ENCODE results near the gene ZBED4. TPM values are rescaled to one million over a fixed set of nuclear protein-coding genes. Genes with fewer than 3 reads are reported as not detected.

The ZBED4 gene
- total RNA-seq, 1 donor from 2014 or later: 19.8 TPM

- Mint-ChIP-seq H3K4me3 (no peak overlapping the region), H3K27ac (no peak overlapping the region), H3K4me1 (no peaks in the 10 kb centered on the region), H3K9me3 (peaks cover 5% of the 10 kb centered on the region), H3K36me3 (ENCODE audit: low read depth) (peaks cover 54% of the 10 kb centered on the region), H3K27me3 (no peaks in the 10 kb centered on the region)
- intact Hi-C loops (cut with micrococcal nuclease): no loop called here
- no peak for DNase-seq
Observed at GRCh38 chr22:49900441-49901230, 47.0 kb downstream of the ZBED4 start.

DNA sequence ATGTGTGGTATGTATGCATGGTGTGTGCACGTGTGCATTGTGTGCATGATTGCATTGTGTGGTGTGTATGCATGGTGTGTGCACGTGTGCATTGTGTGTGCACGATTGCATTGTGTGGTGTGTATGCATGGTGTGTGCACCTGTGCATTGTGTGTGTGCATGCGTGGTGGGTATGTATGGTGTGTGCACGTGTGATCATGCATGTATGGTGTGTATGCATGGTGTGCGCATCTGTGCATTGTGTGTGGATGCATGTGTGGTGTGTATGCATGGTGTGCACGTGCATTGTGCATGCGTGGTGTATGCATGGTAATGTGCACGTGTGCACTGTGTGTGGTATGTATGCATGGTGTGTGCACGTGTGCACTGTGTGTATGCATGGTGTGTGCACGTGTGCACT is 47.8 kb downstream of the ZBED4 start:
- Mint-ChIP-seq H3K36me3 (ENCODE audit: low read depth) (peaks cover 51% of the 10 kb centered on the region), H3K27ac (no peak overlapping the region), H3K27me3 (no peaks in the 10 kb centered on the region), H3K4me3 (no peak overlapping the region), H3K9me3 (peaks cover 5% of the 10 kb centered on the region), H3K4me1 (no peaks in the 10 kb centered on the region)
- intact Hi-C loops (cut with micrococcal nuclease): no loop called here
- DNase-seq: no peak

GRCh38 chr22:49903322-49904039 is 49.8 kb downstream of the ZBED4 start:
- DNase-seq: no peak
- Mint-ChIP-seq H3K4me1 (no peaks in the 10 kb centered on the region), H3K9me3 (peaks cover 5% of the 10 kb centered on the region), H3K36me3 (ENCODE audit: low read depth) (peaks cover 54% of the 10 kb centered on the region), H3K27me3 (no peaks in the 10 kb centered on the region), H3K4me3 (no peak overlapping the region), H3K27ac (no peak overlapping the region)
- intact Hi-C loops (cut with micrococcal nuclease): no loop called here

GRCh38 chr22:49904040-49904369 is 50.4 kb downstream of the ZBED4 start:
- no peak for DNase-seq

GRCh38 chr22:49905465-49905864 is 51.8 kb downstream of the ZBED4 start:
- no peak for DNase-seq
- peaks cover 5% of the 10 kb centered on the region for H3K9me3 Mint-ChIP-seq
- intact Hi-C loops (cut with micrococcal nuclease): no loop called here
- no peaks in the 10 kb centered on the region for H3K27me3 Mint-ChIP-seq
- H3K36me3 Mint-ChIP-seq (ENCODE audit: low read depth): peaks cover 46% of the 10 kb centered on the region
- H3K27ac Mint-ChIP-seq: no peak overlapping the region
- no peak overlapping the region for H3K4me3 Mint-ChIP-seq
- no peaks in the 10 kb centered on the region for H3K4me1 Mint-ChIP-seq

More at GRCh38 chr22:49904040-49904369, 50.4 kb downstream of the ZBED4 start:
- Mint-ChIP-seq H3K27ac (no peak overlapping the region), H3K4me3 (no peak overlapping the region), H3K4me1 (no peaks in the 10 kb centered on the region), H3K27me3 (no peaks in the 10 kb centered on the region), H3K9me3 (peaks cover 5% of the 10 kb centered on the region), H3K36me3 (ENCODE audit: low read depth) (peaks cover 50% of the 10 kb centered on the region)
- intact Hi-C loops (cut with micrococcal nuclease): no loop called here

DNA sequence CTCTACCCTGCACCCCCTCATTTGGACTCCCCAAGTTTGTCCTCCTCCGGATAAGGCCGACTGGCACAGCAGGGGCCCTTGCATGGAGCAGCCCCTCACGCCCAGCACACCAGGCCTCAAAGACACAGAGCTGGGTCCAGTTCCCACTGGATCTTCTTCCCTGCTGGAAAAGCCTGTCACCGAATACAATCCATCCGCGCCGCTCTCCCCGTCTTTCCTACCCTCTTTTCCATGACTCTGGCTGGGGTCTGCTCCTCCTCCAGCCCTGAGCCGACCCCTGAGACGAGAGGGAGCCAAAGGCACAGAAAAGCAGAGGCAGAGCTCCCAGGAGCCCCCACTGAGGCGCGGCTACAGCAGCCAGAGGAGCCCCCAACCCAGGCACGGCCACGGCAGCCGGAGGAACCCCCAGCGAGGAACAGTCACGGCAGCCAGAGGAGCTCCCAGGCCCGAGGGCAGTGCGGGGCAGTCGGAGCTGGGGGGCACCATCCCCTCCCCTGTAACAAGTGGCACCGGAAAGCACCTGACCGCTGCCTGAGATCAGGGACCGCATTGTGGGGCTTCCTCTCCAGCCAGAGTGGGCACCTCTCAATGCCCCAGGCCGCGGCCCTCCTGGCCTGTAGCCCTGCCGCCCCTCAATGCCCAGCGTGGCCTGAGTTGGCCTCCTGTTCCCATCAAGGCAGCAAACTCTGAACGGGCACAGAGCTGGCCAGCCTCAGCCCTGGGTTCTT is 52.6 kb downstream of the ZBED4 start:
- H3K4me3 Mint-ChIP-seq: no peak overlapping the region
- peaks cover 4% of the 10 kb centered on the region for H3K9me3 Mint-ChIP-seq
- H3K27me3 Mint-ChIP-seq: no peaks in the 10 kb centered on the region
- no peak overlapping the region for H3K27ac Mint-ChIP-seq
- no peak for DNase-seq
- H3K4me1 Mint-ChIP-seq: no peaks in the 10 kb centered on the region
- intact Hi-C loops (cut with micrococcal nuclease): no loop called here
- peaks cover 44% of the 10 kb centered on the region for H3K36me3 Mint-ChIP-seq (ENCODE audit: low read depth)

DNA sequence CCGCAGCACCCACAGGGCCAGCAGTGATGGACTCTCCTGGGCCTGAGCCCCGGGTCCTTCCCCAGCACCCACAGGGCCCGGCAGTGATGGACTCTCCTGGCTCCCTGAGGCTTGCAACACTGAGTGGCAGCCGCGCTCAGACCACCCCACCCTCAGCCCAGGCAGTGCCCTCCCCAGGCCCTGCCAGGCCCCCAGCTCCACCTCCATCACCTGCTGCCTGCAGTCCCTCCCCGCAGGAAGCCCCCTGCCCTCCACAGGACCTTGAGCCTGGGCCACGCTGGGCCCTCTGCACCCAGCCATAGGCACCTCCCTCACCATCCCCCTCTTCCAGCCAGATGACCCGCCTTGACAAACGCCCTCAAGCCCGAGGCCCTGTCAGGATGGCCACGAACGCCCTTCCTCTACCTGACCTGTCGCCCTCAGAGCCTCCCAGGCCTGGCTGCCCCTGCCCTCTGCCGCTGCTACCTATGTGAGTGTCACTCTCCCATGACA is 53.2 kb downstream of the ZBED4 start:
- Mint-ChIP-seq H3K27ac (peak overlapping the region; percentile 16), H3K9me3 (no peaks in the 10 kb centered on the region), H3K36me3 (ENCODE audit: low read depth) (peaks cover 38% of the 10 kb centered on the region), H3K4me1 (no peaks in the 10 kb centered on the region), H3K27me3 (no peaks in the 10 kb centered on the region), H3K4me3 (no peak overlapping the region)
- DNase-seq: no peak
- intact Hi-C loops (cut with micrococcal nuclease): no loop called here

DNA sequence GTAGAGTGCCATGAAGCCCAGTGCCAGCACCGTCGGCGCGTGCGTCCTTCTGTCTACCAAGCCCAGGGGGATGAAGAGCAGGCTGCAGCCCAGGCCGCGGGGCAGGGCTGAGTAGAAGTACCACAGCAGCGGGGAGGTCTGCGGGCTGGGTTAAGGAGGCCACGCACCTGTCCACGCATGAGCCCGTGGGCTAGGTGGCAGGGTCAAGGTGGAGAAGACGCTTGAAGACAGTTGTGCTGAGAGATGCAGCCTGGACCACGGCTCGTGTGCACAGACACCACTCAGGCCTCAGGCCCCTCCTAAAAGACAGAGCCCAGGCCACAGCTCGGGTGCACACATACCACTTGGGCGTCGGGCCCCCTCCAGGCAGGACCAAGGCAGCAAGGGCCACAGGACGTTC is 54.2 kb downstream of the ZBED4 start:
- H3K9me3 Mint-ChIP-seq: no peaks in the 10 kb centered on the region
- no peak overlapping the region for H3K27ac Mint-ChIP-seq
- no peak for DNase-seq
- no peak overlapping the region for H3K4me3 Mint-ChIP-seq
- H3K27me3 Mint-ChIP-seq: no peaks in the 10 kb centered on the region
- no peaks in the 10 kb centered on the region for H3K4me1 Mint-ChIP-seq
- intact Hi-C loops (cut with micrococcal nuclease): no loop called here
- peaks cover 35% of the 10 kb centered on the region for H3K36me3 Mint-ChIP-seq (ENCODE audit: low read depth)

DNA sequence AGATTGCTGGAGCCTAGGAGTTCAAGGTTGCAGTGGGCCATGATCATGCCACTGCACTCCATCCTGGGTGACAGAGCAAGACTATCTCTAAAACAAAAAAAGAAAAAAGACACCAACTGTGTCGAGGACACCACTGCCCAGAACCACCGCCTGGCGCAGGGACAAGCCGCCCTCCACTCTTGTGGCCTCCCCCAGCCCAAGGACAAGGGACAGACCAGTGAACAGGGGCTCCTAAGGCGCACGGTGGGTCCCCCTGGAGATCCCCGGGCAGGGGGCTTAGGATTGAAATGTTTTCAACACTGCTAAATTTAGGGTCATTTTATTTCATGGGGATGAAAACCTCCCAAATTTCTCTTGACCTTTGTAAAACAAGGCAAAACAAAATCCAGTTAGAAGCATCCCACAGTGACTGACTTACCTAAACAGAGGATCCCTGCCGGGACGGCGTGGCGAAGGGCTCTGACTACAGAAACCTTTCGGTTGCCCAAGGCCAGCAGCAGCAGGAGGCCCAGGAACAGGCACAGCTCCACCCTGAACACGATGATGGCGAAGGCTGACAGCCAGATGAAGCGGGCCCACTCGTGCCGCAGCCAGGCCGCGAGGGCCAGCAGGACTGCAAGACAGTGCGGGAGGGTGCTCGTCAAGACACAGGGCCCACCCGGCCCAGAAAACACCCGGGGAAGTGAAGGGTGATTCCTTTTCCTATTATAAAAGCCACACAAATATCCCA is 56.0 kb downstream of the ZBED4 start:
- intact Hi-C loops (cut with micrococcal nuclease): no loop called here
- Mint-ChIP-seq H3K4me1 (no peaks in the 10 kb centered on the region), H3K36me3 (ENCODE audit: low read depth) (peaks cover 29% of the 10 kb centered on the region), H3K9me3 (no peaks in the 10 kb centered on the region), H3K27me3 (no peaks in the 10 kb centered on the region), H3K4me3 (no peak overlapping the region), H3K27ac (no peak overlapping the region)
- DNase-seq: no peak

GRCh38 chr22:49910229-49911155 is 56.8 kb downstream of the ZBED4 start:
- peaks cover 27% of the 10 kb centered on the region for H3K36me3 Mint-ChIP-seq (ENCODE audit: low read depth)
- no peak overlapping the region for H3K4me3 Mint-ChIP-seq
- intact Hi-C loops (cut with micrococcal nuclease): no loop called here
- no peaks in the 10 kb centered on the region for H3K9me3 Mint-ChIP-seq
- H3K27ac Mint-ChIP-seq: no peak overlapping the region
- H3K27me3 Mint-ChIP-seq: no peaks in the 10 kb centered on the region
- DNase-seq: no peak
- no peaks in the 10 kb centered on the region for H3K4me1 Mint-ChIP-seq

DNA sequence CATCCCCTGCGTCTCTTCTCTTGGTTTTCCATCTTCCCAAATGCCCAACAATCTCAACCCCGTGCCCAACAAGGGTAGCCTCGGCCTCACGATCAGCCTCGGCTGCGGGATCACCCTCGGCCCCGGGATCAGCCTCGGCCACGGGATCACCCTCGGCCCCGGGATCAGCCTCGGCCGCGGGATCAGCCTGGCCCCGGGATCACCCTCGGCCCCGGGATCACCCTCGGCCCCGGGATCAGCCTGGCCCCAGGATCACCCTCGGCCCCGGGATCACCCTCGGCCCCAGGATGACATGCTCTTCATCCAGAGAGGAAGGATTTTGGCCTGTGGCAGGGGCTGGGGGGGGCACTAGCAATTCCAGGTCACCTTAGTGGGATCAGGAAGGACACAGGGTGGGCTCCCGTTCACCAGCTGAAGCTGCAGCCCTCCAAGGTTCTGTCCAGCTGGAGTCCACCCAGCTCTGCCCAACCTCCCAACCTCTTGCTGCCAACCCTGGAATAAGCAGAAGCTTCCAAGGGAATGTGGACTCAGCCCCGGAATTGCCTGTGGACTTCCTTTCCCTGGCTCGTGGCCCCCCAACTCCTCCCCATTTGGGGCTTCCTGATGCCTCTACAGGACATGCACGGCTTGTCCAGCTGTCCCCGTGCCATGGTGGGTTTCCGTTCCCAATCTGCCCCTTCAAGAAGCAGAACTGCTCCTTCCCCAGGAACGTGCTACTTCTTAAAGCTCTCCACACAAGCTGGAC is 58.4 kb downstream of the ZBED4 start:
- Mint-ChIP-seq H3K4me3 (no peak overlapping the region), H3K9me3 (no peaks in the 10 kb centered on the region), H3K27ac (no peak overlapping the region), H3K36me3 (ENCODE audit: low read depth) (peaks cover 24% of the 10 kb centered on the region), H3K27me3 (no peaks in the 10 kb centered on the region), H3K4me1 (peaks cover 3% of the 10 kb centered on the region)
- DNase-seq: no peak
- intact Hi-C loops (cut with micrococcal nuclease): no loop called here

DNA sequence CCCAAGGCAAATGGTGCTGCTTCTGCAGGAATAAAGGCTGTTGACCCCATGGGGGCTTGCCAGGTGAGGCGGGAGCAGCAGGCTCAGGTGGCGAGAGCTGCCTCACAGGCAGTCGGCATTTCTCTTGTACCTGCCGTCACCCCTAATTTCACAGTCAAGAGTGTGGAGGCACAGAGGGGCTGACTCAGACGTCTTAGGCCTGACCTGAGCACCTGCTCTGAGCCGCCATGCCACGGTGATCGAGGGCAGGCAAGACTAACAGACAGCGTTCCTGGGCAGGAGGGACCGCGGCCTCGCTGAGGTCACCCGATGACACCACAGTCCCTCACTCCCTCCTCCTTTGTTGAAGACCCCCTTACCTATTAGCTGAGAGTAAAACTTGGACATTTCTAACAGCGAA is 59.4 kb downstream of the ZBED4 start:
- no peaks in the 10 kb centered on the region for H3K27me3 Mint-ChIP-seq
- H3K27ac Mint-ChIP-seq: no peak overlapping the region
- peaks cover 16% of the 10 kb centered on the region for H3K36me3 Mint-ChIP-seq (ENCODE audit: low read depth)
- no peak overlapping the region for H3K4me3 Mint-ChIP-seq
- H3K9me3 Mint-ChIP-seq: no peaks in the 10 kb centered on the region
- intact Hi-C loops (cut with micrococcal nuclease): no loop called here
- DNase-seq: no peak
- H3K4me1 Mint-ChIP-seq: peaks cover 6% of the 10 kb centered on the region

Measured in activated CD4-positive, alpha-beta T cell treated with anti-CD3 and anti-CD28 coated beads, Interleukin-2, amount 10 ng/mL, durations not matched to agents 24 days and 14 days (primary cell).